ENCODE results near the gene MARCHF7. TPM values are rescaled to one million over a fixed set of nuclear protein-coding genes. Genes with fewer than 3 reads are reported as not detected.
"Not testable (repeated sequence)": the region's sequence is repeated elsewhere in the genome, so short reads cannot be mapped to it uniquely, and the experiment has no call there.

The MARCHF7 gene
- total RNA-seq, 1 experiment from 2014 or later, result 90.7 TPM

DNA sequence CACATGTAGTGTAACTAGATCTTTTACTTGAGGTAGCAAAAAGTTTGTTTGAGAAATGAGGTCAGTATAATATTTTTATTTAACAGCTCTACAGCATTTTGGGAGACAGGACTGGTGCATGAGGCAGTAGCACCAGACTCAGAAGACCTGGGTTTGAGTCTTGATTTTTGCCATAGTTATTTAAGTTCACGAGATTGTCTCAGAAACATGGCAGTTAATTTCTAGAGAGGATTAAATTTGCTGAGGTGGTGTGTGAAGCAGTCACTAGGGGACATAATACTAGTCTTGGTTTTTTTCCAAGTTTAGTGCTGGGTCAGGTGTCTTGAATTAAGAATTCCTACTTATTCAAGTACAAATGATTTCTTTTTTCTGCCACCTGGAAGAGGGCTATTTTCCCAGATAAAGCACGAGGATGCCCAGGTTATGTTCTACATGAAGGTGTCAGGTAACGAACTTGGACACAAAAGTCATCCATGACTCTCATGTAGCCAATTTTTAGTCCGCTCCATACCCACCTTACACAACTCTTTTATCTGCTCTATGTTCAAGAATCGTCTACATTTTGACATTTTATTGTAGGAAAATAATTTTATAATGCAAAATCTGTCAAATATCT is 1.4 kb downstream of the MARCHF7 start:
- Mint-ChIP-seq H3K4me1 (ENCODE audit: low read depth, unreplicated experiment) (peaks cover 18% of the 10 kb centered on the region), H3K36me3 (ENCODE audit: insufficient read depth, unreplicated experiment) (peaks cover 65% of the 10 kb centered on the region), H3K27me3 (ENCODE audit: insufficient read depth, unreplicated experiment) (no peaks in the 10 kb centered on the region), H3K4me3 (ENCODE audit: unreplicated experiment) (peak overlapping the region; percentile 98), H3K27ac (ENCODE audit: unreplicated experiment) (peak overlapping the region; percentile 99), H3K9me3 (ENCODE audit: unreplicated experiment) (no peaks in the 10 kb centered on the region)
- DNase-seq, result no peak
- peaks cover 19% of the 10 kb centered on the region for H3K4me1 ChIP-seq
- no TSS peak for BruUV-seq (replicated peaks)
- no peaks in the 10 kb centered on the region for H3K27me3 ChIP-seq (replicated peaks; ENCODE audit: control insufficient read depth, insufficient read depth, low read length)
- ChIA-PET POLR2A (interaction anchor here (0.6 kb wide), 1 partner anchor 156 kb away, joined by 3 read pairs; no protein-coding TSS in a partner anchor), CTCF (no interaction called here)
- intact Hi-C loops (cut with micrococcal nuclease; ENCODE audit: unreplicated experiment), result loop anchor here (5.0 kb wide), 1 partner anchor 426 kb away; the partner anchor contains the start of gene WDSUB1
- no peaks in the 10 kb centered on the region for H3K9me3 ChIP-seq
- peak overlapping the region; percentile 100 for H3K4me3 ChIP-seq (ENCODE audit: low read depth, low read length)
- TF ChIP-seq, protein P1, sequence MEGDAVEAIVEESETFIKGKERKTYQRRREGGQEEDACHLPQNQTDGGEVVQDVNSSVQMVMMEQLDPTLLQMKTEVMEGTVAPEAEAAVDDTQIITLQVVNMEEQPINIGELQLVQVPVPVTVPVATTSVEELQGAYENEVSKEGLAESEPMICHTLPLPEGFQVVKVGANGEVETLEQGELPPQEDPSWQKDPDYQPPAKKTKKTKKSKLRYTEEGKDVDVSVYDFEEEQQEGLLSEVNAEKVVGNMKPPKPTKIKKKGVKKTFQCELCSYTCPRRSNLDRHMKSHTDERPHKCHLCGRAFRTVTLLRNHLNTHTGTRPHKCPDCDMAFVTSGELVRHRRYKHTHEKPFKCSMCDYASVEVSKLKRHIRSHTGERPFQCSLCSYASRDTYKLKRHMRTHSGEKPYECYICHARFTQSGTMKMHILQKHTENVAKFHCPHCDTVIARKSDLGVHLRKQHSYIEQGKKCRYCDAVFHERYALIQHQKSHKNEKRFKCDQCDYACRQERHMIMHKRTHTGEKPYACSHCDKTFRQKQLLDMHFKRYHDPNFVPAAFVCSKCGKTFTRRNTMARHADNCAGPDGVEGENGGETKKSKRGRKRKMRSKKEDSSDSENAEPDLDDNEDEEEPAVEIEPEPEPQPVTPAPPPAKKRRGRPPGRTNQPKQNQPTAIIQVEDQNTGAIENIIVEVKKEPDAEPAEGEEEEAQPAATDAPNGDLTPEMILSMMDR (IDR thresholded peaks at IDR 0.05; ENCODE audit: insufficient read depth in 1 of 2, low read depth in 1 of 2, low read length in 1 of 2, severe bottlenecking in 1 of 2, unreplicated experiment in 1 of 2), result no peak
- 0 out of 2 replicates have a peak, but pooled peaks cover 2% of the 10 kb centered on the region for H3K36me3 ChIP-seq (ENCODE audit: control insufficient read depth, insufficient read depth, low read length)

DNA sequence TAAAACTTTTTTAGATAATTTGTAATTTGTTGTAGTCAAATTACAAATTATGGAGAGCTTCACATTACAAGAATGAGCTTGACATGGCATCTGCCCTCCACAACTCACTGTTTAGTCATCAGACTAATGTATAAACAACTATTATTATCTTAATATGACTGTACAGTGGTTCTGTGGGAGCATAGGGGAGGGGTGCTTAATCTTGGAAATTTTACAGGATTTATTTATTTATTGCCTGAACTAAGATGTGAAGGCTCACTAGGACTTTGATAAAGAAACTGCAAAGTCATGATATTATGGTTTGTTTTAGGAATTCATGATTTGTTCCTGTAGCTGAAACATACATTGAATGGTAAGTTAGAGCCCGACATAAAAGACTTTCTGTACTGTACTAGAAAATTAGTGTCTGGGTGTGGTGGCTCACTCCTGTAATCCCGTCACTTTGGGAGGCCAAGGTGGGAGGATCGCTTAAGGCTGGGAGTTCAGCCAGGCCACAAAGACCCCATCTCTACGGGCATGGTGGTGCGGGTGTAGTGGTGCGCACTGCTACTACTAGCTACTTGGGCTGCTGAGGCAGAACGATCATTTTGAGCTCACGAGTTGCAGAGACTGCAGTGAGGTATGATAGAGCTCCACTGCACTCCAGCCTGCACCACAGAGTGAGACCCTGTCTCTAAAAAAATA is 2.1 kb downstream of the MARCHF7 start:
- DNase-seq, result no peak
- Mint-ChIP-seq H3K27ac (ENCODE audit: unreplicated experiment) (no peak overlapping the region), H3K4me3 (ENCODE audit: unreplicated experiment) (peak overlapping the region; percentile 98), H3K4me1 (ENCODE audit: low read depth, unreplicated experiment) (peaks cover 18% of the 10 kb centered on the region), H3K36me3 (ENCODE audit: insufficient read depth, unreplicated experiment) (peaks cover 72% of the 10 kb centered on the region), H3K27me3 (ENCODE audit: insufficient read depth, unreplicated experiment) (no peaks in the 10 kb centered on the region), H3K9me3 (ENCODE audit: unreplicated experiment) (no peaks in the 10 kb centered on the region)
- TF ChIP-seq, protein P1 (IDR thresholded peaks at IDR 0.05; ENCODE audit: insufficient read depth in 1 of 2, low read depth in 1 of 2, low read length in 1 of 2, severe bottlenecking in 1 of 2, unreplicated experiment in 1 of 2), result no peak
- POLR2A ChIA-PET, result no interaction called here
- Histone ChIP-seq H3K4me1 (peaks cover 19% of the 10 kb centered on the region), H3K36me3 (ENCODE audit: control insufficient read depth, insufficient read depth, low read length) (0 out of 2 replicates have a peak, but pooled peaks cover 2% of the 10 kb centered on the region), H3K9me3 (no peaks in the 10 kb centered on the region), H3K4me3 (ENCODE audit: low read depth, low read length) (no peak overlapping the region), H3K27me3 (replicated peaks; ENCODE audit: control insufficient read depth, insufficient read depth, low read length) (no peaks in the 10 kb centered on the region)
- no TSS peak for BruUV-seq (replicated peaks)
- intact Hi-C loops (cut with micrococcal nuclease; ENCODE audit: unreplicated experiment), result loop anchor here (5.0 kb wide), 1 partner anchor 427 kb away; the partner anchor contains the start of gene WDSUB1
- CTCF ChIA-PET, result interaction anchor here (1.4 kb wide), 1 partner anchor 157 kb away, joined by 3 read pairs; no protein-coding TSS in a partner anchor

DNA sequence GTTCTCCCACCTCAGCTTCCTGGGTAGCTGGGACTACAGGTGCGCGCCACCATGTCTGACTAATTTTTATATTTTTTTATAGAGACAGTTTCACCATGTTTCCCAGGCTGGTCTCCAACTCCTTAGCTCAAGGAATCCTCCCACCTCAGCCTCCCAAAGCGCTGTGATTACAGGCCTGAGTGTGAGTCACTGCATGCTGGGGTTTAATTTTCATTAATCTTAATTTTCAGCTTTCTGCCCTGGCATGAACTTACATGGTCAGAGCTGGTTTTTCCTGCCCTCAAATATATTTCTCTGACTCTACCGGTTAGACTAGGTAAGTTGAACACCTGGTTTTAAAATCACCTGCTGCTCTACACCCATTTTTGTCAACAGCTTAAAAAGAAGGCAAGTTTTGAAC is 3.1 kb downstream of the MARCHF7 start:
- H3K27ac Mint-ChIP-seq (ENCODE audit: unreplicated experiment), result no peak overlapping the region
- TF ChIP-seq, protein P1 (IDR thresholded peaks at IDR 0.05; ENCODE audit: insufficient read depth in 1 of 2, low read depth in 1 of 2, low read length in 1 of 2, severe bottlenecking in 1 of 2, unreplicated experiment in 1 of 2), result no peak
- POLR2A ChIA-PET, result no interaction called here
- no peak overlapping the region for H3K4me3 Mint-ChIP-seq (ENCODE audit: unreplicated experiment)
- Histone ChIP-seq H3K9me3 (no peaks in the 10 kb centered on the region), H3K4me3 (ENCODE audit: low read depth, low read length) (no peak overlapping the region), H3K4me1 (peaks cover 19% of the 10 kb centered on the region), H3K36me3 (ENCODE audit: control insufficient read depth, insufficient read depth, low read length) (0 out of 2 replicates have a peak, but pooled peaks cover 2% of the 10 kb centered on the region), H3K27me3 (replicated peaks; ENCODE audit: control insufficient read depth, insufficient read depth, low read length) (no peaks in the 10 kb centered on the region)
- DNase-seq, result no peak
- CTCF ChIA-PET, result interaction anchor here (1.4 kb wide), 1 partner anchor 158 kb away, joined by 3 read pairs; no protein-coding TSS in a partner anchor
- H3K36me3 Mint-ChIP-seq (ENCODE audit: insufficient read depth, unreplicated experiment), result peaks cover 82% of the 10 kb centered on the region
- intact Hi-C loops (cut with micrococcal nuclease; ENCODE audit: unreplicated experiment), result no loop called here
- no peaks in the 10 kb centered on the region for H3K27me3 Mint-ChIP-seq (ENCODE audit: insufficient read depth, unreplicated experiment)
- BruUV-seq (replicated peaks), result no TSS peak
- no peaks in the 10 kb centered on the region for H3K9me3 Mint-ChIP-seq (ENCODE audit: unreplicated experiment)
- H3K4me1 Mint-ChIP-seq (ENCODE audit: low read depth, unreplicated experiment), result peaks cover 12% of the 10 kb centered on the region

DNA sequence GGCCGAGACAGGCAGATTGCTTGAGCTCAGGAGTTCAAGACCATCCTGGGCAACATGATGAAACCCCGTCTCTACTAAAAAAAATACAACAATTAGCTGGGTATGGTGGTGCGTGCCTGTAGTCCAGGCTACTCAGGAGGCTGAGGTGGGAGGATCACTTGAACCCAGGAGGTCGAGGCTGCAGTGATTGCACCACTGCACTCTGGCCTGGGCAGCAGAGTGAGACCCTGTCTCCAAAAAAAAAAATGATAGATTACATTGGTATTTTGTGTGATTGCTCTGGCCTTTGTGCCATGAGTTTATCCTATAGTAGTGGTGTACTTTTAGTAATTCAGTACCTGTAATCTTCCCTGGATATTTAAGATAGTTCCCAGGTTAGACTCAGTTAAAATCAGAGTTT is 4.1 kb downstream of the MARCHF7 start:
- BruUV-seq (replicated peaks); H3K4me1 Mint-ChIP-seq (ENCODE audit: low read depth, unreplicated experiment); H3K9me3 ChIP-seq; H3K27ac Mint-ChIP-seq (ENCODE audit: unreplicated experiment); H3K4me3 Mint-ChIP-seq (ENCODE audit: unreplicated experiment); H3K4me3 ChIP-seq (ENCODE audit: low read depth, low read length); H3K9me3 Mint-ChIP-seq (ENCODE audit: unreplicated experiment); H3K27me3 ChIP-seq (replicated peaks; ENCODE audit: control insufficient read depth, insufficient read depth, low read length); CTCF ChIA-PET; H3K27me3 Mint-ChIP-seq (ENCODE audit: insufficient read depth, unreplicated experiment); H3K36me3 ChIP-seq (ENCODE audit: control insufficient read depth, insufficient read depth, low read length); DNase-seq; POLR2A ChIA-PET; intact Hi-C loops (cut with micrococcal nuclease; ENCODE audit: unreplicated experiment): not testable (repeated sequence)
- peaks cover 10% of the 10 kb centered on the region for H3K4me1 ChIP-seq
- peaks cover 92% of the 10 kb centered on the region for H3K36me3 Mint-ChIP-seq (ENCODE audit: insufficient read depth, unreplicated experiment)

Data from Caco-2 (cell line).